ENCODE data around the gene ELOVL7.
"Not testable (repeated sequence)": the region's sequence is repeated elsewhere in the genome, so short reads cannot be mapped to it uniquely, and the experiment has no call there.

ELOVL7 gene

DNA sequence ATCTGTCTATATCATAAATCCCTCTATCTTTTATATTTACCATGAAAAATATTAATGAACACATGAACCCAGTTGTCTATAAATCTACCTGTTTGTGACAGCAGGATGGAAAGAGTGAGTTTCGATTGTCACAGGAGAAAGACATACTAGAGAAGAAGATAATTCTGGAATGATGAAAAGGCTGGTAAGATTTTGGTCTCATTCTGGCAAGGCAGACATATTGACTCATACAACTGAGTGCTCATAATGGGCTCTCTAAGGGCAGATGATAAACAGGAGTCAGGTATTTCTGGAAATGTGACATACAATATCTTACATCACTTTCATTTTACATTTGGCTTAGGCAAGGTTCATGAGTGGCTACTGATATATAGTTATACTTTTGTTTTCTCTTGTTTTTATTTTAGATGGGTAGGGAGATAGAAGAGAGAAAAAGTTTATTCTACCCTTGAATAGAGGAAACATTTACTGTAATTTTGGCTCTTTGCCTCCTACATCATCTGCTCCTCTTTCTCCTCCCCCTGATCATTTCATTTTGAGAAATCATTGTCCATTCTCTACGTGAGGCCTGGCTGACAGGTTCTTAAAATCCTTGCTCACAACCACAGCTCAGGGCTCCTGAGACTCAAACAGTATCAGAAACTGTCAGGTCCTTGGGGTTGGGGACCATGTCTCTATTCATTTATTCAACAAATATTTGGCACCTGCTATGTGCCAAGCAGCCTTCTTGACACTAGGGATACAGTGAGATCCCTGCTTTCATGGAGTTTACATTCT lies 14.4 kb downstream of the ELOVL7 start:
- no peak for DNase-seq

DNA sequence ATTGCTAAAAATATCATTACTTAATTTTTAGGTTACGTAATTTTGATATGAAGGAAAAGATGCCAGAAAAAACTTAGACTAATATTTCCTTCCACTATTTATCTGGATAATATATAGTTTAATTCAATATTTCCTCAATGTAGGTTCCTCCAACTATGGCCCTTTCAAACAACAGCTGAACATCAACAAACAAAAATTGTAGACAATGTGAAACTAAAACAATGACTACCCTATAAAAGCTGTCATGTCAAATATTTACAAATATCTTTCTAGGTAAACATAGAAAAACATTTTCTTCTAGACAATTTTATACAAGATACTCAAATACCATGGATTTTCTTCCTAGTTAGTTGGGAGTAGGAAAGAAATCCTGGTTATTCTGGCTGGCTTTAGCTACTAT lies 16.9 kb downstream of the ELOVL7 start:
- no peak for DNase-seq

DNA sequence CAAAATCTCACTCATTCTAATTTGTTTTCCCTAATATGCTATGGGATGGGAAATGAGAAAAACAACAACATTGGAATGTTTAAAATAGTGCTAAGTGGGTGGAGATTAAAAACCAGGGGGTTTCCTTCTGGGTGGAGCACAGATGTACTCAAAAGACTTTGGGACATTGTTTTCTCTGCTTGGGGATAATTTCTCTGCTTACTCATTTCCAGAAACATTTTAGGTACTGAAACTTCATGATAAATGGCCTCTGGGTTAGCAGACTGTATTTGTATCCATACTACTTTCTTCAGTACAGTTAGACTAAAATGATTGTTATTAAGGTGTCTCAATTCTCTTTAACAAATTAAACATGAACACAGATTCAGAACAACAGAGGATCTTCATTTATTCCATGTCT lies 17.4 kb downstream of the ELOVL7 start:
- DNase-seq: no peak

DNA sequence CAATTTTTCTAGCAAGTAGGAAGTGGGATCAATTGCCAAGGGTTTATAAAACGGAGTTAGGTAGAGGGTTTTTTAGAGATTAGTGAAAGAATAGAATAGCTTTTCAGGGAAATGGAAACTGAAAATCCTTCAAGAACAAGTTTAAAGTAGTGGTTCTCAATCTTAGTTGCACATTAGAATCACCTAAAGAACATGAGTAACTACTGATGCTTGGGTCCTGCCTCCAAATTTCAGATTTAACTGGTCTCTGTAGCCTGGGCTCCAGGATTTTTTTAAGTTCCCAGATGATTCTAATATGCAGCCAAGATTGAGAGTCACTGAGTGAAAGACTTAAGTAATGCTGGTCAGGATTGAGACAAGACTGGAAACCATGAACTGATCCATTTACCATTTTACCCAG lies 20.5 kb downstream of the ELOVL7 start:
- DNase-seq: no peak

- no peak for DNase-seq
These were observed 21.8 kb downstream of the ELOVL7 start for GRCh38 chr5:60822285-60822556.

DNA sequence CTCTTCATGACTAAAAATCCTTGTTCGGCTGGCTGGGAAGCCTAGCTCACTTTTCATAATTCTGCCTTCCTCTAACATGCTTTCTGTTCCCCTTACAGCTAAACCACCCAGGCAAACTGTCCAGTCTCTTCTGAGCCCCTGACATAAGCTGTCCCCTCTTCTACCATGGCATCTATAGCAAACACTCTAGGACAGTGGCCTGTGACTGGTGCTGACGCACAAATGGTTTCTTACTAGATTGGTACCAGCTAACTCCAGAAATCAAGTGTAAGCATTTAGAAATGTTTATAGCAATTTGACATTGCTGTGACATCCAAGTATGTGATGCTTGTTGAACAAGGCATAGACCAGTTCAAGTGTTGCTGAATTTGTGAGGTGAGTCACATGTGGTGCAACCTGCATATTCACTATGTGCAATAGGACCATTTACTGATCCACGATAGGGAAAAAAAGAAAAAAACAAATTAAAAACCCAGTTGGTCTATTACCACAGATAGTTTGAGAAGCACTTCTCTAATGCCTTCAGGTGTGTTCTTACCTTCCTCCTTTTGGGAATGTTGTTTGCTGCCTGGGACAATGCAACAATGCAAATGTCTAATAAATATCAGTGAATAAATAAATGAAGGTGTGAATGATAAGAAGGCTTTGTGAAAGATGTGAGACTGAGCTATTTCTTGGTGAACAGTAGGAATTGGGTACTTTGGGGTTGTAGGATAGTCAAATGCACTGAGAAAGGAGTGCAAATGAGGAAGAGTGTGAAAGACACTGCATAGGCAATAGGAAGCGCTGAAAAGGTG lies 22.4 kb downstream of the ELOVL7 start:
- no peak for DNase-seq

GRCh38 chr5:60820593-60821487 lies 23.2 kb downstream of the ELOVL7 start:
- no peak for DNase-seq

DNA sequence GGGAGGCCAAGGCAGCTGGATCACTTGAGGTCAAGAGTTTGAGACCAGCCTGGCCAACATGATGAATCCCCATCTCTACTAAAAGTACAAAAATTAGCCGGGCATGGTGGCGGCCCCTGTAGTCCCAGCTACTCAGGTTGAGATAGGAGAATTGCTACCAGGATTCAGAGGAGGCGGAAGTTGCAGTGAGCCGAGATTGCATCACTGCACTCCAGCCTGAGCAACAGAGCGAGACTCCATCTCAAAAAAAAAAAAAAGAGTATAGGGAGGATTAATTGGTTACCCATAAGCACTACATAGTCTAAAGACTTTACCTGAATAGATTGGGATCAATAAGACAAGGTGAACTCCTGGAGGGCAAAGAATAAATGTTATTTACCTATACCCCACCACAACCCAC lies 27.9 kb downstream of the ELOVL7 start:
- DNase-seq: not testable (repeated sequence)

DNA sequence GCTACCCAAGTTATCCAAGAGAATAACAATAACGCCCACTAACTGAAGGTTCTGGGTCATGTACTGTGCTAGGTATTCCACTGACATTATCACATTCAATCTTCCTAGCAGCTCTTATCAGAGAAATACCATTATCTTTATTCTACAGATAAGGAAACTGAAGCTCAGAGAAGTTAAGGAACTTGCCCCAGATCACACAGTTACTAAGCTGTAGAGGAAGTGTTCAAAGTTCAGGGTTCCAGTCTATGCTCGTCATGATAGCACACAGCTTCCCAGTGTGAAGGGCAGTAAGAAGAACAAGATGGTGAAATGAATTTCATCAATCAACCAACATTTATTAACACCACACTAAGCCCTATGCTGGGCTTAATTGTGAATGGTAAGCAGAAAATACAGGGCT lies 29.6 kb downstream of the ELOVL7 start:
- DNase-seq: no peak

DNA sequence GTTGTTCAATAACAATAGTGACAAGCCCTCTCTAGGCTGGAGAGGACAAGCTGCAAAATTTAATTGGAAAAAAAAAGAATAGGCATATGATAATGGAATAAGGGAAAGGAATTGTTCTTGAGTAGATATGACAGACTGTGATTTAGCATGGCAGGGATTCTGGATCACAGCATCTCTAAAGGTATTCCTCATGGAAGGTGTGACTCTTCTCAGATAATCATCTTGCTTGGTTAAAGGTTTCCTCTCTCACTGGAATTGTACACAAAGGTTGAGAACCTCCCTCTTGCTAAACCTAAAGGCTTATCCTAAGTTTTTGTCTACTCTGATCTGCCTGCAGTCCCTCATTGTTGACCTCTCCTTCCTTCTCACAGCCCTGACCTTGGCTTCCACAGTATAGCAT lies 31.6 kb downstream of the ELOVL7 start:
- DNase-seq: no peak

DNA sequence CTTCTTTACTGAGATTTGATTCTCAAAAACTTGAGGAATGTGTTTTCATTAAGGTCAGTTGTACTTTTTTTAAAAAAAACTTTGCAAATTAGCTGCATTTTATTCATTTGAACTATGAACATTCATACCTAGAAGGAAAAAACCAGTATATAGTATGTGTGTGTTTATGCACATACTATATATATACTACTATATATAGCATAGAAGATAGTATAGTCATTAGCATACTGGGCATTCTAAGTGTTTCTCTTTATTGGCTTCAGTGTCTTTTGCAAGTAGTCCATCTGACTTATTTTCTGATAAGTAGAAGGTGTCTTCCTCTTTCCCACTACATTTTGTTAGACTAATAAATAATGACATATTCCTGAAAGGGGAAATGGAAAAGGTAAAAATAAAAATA lies 33.0 kb downstream of the ELOVL7 start:
- no peak for DNase-seq

GRCh38 chr5:60810438-60811085 lies 33.5 kb downstream of the ELOVL7 start:
- DNase-seq: no peak

DNA sequence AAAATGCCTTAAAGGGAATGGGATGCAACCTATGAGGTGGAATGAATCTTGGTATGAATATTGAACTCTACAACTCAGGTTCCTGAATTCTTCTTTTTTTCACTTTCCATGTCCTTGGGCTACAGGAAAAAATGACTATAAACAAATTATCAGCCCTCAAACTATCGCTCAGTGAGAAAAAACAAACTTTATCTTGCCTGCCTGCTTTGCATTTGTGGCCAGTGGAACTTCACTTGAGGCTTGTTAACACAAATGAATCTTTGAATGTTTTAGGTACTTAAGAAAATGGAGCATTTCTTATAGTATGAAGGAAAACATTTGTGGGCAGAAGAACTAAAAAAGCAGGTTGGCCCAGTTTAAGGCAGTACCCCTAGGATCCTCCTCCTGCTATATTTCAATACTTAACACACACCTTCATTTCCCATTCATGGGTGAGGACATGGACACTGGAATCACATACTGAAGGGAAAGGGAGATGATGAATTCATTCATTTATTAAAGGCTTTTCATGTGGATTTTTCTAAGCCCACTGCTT lies 34.1 kb downstream of the ELOVL7 start:
- no peak for DNase-seq

DNA sequence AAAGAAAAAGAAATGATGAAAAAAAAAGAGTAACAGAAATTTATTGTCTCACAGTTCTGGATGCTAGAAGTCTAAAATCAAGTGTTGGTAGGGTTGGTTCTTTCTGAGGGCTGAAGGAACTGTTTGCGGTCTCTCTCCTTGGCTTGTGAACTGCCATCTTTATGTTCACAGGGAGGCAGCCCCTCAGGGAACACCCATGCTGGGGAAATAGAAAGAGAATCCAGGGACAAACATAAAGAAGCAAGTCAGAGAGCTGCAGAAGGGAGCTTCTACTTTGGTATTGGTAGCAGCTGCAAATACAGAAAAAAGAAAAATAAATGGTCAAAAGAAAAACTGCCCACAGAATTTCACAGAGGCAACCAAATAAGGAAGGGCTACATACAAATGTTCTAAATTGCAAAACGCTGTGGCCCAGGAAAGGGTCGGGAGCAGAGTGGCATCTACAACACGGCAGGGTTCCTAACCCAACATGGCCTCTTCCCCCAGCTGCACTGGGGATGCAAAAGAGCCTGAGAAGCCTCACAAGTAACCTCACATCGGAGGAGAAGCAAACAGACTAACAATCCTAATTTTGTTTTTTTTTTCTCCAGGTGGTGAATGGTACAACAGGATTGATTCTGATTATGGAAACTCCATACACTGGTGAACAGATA lies 37.4 kb downstream of the ELOVL7 start:
- no peak for DNase-seq

DNA sequence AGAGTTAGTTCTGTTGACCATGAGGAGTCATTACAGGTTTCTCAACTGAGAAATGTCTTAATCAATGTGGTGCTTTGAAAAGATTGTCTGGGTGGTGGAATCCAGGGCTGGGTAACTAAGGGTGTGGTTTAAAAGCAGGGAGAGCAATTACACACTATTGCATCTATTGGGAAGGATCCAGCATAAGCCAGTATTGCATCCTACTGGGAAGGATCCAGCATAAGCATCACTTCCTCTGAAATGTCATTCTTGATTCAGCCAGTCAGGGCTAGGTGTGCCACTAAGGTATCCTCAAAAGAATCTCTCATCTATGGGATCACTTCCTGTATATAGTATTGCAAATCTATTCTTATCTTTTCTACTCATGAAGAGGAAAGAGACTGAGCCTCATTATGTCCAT lies 38.6 kb downstream of the ELOVL7 start:
- no peak for DNase-seq

GRCh38 chr5:60803712-60804111 lies 40.4 kb downstream of the ELOVL7 start:
- DNase-seq: no peak

DNA sequence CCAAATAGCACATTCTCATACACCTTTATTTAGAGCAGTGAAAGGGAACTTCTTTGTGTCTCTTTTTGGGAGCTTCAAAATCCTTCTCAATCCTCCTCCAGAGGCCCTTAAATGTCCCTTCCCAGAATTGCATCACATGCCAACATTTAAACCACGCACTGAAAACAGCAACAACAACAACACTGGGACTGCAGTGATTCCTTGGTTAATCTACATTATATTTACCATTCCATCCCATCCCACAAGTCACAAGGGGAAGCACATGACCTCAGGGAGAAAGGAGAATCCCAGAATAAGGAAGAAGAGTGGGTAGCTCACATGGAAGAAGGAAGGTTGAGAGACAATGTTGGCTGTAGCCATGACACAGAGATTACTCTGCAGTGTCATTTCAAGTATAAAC lies 41.1 kb downstream of the ELOVL7 start:
- DNase-seq: no peak

- DNase-seq: no peak
These were observed 41.8 kb downstream of the ELOVL7 start for GRCh38 chr5:60802226-60802625.

DNA sequence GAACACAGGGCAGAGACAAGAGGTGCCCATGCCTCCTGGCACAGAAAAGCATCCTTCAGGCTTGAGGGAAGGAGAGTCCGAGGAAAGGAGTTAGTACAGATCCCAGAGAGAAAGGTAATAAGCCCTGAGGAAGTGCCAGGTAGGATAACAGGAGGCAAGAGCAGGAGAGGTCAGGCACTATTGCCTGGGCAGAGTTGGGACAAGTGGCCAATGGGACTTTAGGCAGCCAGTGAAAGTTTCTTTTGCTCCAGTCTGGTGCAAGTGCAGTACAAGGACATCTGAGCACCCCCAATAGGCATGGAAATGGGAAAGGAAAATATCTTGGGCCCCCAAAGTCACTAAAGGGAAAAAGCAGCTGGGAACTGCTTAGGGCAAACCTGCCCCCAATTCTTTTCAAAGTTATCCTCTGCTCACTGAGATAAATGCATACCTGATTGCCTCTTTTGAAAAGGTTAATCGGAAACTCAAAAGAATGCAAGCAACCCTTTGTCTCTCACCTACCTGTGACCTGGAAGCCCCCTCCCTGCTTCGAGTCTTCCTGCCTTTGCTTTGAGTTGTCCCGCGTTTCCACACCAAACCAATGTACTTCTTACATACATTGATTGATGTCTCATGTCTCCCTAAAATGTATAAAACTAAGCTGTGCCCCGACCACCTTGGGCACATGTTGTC lies 46.5 kb downstream of the ELOVL7 start:
- no peak for DNase-seq

DNA sequence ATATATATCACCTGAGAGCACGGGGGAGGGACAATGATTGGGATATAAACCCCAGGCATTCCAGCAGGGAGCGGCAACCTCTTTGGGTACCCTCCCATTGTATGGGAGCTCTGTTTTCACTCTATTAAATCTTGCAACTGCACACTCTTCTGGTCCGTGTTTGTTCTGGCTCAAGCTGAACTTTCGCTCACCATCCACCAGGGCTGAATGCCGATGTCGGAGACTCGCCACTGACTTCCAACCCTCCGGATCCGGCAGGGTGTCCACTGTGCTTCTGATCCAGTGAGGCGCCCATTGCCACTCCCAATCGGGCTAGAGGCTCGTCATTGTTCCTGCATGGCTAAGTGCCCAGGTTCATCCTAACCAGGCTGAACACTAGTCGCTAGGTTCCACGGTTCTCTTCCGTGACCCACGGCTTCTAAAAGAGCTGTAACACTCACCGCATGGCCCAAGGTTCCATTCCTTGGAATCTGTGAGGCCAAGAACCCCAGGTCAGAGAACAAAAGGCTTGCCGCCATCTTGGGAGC lies 48.6 kb downstream of the ELOVL7 start:
- not testable (repeated sequence) for DNase-seq

- no peak for DNase-seq
These were observed 49.4 kb downstream of the ELOVL7 start for GRCh38 chr5:60794691-60795090.

Measured in NCI-H82 (cell line).